ENCODE measurements around the gene KIAA0825.
"Not testable (repeated sequence)": the region's sequence is repeated elsewhere in the genome, so short reads cannot be mapped to it uniquely, and the experiment has no call there.

- TF ChIP-seq POLR2A, POLR2AphosphoS5, CTCF (IDR thresholded peaks at IDR 0.05): not testable (repeated sequence)
These were observed 474.8 kb downstream of the KIAA0825 start for GRCh38 chr5:94143621-94144020.
